NCI-H146 (cell line): Measurements from ENCODE around the gene RNLS.
"Not testable (repeated sequence)": the region's sequence is repeated elsewhere in the genome, so short reads cannot be mapped to it uniquely, and the experiment has no call there.

Experiments used
- DNase-seq: peaks from one replicate; lab custom pipeline; 2025; lab: John Stamatoyannopoulos, UW

RNLS gene

GRCh38 chr10:88386821-88387773 is 196.0 kb downstream of the RNLS start:
- no peak for DNase-seq

DNA sequence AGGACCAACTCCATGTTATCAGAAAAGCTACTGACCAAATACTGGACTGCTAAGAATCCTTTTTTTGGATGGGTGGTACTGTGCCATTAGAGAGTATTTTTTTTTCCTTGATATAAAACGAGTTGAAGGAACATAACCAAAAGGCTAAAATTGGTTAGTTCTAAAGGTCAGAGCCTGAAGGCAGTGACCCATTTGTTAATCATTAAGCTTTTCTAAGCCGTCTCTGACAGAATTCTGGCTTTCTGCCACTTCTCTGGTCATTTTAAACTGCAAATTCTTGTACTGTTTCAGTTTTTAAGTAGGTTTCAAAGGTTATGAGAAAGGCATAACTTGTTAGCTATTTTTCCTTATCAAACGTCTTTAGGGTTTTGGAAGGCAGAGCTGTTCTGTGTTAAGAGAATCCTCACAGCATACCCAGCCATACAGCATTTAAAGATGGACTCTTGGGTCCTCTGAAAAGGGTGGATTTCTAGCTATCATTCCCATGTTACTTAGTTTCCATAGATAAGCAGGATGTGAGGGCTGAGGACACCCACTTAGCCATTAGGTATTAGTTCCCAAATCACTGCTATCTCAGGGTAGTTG is 196.8 kb downstream of the RNLS start:
- DNase-seq: no peak

DNA sequence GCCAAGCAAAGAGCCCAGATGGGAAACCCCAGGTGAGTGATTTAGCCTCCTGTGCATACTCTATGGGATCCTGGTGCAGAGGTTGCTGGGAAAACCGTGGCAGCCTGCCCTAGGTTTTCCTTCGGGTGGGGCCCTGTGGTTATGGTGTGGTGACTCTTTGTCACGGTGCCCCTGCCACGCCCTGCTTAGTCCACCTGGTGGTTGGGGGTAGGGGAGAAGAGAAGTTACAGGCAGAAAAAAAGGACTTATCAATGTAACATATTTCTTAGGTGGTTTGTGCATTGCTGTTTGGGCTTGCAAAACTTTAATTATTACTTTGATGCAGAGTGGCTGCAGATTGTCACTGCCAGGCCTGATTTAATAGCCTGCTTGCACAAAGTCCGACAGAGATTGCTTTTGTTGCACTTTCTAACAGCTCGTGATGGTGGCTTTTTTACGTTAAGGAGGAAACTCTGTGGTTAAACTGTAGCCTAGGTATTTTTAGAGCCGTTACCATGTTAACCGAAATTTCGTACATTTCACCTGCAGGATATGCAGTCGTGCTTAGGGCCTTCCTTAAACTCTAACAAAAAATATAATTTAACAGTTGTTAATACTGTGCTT is 197.4 kb downstream of the RNLS start:
- DNase-seq: no peak

- no peak for DNase-seq
Measured at GRCh38 chr10:88383276-88383675, 199.8 kb downstream of the RNLS start.

- no peak for DNase-seq
Measured at GRCh38 chr10:88382699-88383098, 200.4 kb downstream of the RNLS start.

- no peak for DNase-seq
Measured at GRCh38 chr10:88379575-88379974, 203.5 kb downstream of the RNLS start.

- DNase-seq: no peak
Measured at GRCh38 chr10:88377510-88377909, 205.6 kb downstream of the RNLS start.

GRCh38 chr10:88374392-88375175 is 208.5 kb downstream of the RNLS start:
- DNase-seq: no peak

DNA sequence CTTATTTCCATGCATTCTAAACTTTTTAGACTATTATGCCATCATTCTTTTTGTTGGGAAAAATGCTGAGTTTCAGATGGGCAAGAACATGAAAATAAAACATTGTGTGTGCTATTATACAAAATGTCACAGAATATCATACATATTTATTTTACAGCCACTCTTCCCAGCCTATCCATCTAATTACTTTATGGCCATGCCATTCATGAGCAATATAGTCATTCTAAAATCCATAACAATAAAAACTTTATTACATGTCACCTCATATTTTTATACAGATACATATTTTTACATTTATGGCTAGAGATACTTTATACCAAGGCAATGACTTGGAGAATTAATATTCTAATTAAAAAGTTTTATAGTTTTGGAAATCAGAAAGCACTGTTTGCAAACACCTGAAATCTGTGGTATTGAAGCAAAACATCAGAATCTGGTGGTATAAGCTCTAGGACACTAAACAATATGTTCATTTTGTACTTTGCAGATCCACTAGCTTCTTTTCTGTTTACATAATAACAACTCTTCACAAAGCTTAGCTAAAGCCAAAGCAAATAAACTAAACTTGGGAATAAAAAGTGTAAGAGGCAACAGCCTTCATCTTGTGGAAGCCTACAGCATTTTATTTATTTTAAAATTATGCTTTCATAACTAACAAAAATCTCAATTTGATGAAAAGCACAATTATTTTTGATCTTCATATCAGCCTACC is 210.1 kb downstream of the RNLS start:
- DNase-seq: no peak

GRCh38 chr10:88372051-88372715 is 210.9 kb downstream of the RNLS start:
- DNase-seq: peak; percentile 5

DNA sequence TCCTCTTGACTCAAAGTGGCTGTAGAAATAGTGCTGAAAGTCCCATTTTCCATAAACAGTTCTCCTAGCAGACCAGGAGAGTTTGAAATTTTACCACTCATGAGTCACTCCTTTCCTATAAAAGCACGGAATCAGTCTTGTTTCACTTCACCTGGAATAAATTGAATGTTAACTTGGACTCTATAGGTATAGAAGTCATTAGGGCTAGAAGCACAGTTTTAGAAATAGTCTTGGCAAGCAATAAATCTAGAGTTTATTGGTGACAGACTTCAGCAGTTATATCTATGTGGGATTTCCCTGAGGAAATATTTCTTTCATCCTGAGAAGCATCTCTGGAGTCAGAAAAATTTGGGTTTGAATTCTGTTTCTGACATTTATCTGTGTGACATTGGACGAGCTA is 212.4 kb downstream of the RNLS start:
- DNase-seq: no peak

- DNase-seq: no peak
Measured at GRCh38 chr10:88366772-88367171, 216.3 kb downstream of the RNLS start.

DNA sequence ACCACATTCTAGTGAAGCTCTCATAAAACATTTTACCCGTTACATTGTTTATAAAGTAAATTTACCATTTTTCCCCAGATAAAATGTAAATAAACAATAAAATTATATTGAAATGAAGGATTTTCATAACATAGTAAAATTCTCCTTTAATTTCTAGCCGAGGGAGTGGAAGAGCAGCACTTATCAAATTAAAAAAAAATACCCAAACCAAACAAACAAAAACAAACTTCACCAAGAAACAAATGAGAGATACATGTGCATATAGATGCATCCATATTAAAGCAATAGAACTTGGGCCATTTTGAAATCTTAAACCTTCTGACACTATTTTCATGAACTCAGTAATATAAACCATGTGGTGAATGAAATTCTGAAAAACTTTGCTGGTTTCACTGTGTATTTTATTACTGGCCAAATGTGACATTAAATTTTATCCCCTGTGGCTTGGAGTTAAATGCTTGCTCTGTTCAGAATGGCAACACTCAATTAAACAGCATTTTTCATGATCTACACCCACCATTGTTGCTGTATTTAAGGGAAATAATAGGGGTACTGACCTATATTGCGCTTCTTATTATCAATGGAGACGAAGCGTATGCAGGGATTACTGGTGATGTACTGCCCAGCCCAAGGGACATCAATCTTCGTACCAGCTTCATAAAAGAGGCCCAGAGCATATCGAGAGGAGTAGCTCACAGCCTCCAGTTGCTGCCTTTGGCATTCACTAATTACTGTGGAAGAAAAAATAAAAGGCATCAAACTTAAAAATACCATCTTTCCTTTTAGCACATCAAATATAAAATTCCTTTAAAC is 220.9 kb downstream of the RNLS start:
- DNase-seq: no peak

GRCh38 chr10:88361494-88361893 is 221.6 kb downstream of the RNLS start:
- DNase-seq: no peak

DNA sequence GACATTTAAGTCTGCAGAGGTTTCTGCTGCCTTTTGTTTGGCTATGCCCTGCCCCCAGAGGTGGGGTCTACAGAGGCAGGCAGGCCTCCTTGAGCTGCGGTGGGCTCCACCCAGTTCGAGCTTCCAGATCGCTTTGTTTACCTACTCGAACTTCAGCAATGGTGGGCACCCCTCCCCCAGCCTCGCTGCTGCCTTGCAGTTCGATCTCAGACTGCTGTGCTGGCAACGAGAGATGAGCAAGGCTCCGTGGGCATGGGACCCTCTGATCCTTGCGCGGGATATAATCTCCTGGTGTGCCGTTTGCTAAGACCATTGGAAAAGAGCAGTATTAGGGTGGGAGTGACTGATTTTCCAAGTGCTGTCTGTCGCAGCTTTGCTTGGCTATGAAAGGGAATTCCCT is 227.4 kb downstream of the RNLS start:
- not testable (repeated sequence) for DNase-seq

DNA sequence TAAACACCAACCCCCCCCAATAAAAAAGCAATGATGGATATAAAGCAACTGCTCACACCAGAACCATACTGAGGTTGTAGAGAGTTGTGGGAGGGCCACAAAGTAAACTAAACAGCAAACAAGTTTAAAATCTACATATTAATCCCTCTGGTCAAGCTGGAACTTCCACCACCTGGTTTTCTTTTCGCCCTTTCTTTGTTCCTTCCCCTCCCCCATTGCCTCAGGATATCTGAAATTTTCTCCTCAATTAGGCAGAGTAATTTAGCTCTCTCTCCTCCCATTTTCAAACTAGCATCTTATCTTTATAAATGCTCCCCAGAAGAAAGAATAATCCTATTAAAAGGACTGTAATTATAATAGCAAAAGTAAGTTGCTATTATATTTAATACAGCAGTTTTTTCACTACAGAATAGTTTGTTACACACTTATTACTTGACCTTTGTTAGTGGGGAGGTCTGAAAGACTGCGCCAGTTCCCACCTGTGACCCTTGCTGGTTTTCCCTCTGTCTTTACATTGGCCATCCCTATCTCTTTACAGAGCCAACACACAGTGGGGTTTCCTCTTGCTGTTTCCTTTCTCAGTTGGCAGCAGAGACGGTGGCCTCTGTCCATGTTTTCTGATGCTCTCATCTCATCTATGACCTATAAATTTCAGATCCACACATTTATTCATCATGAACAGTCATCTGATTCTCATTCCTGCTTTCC is 235.4 kb downstream of the RNLS start:
- peak; percentile 88 for DNase-seq

GRCh38 chr10:88347022-88347421 is 236.1 kb downstream of the RNLS start:
- peak; percentile 14 for DNase-seq

GRCh38 chr10:88346144-88346977 is 236.8 kb downstream of the RNLS start:
- peak; percentile 80 for DNase-seq
